Fibroblast of the aortic adventitia (primary cell): ENCODE data around the gene BCAS1. TPM values are rescaled to one million over a fixed set of nuclear protein-coding genes. Genes with fewer than 3 reads are reported as not detected.
A peak's percentile ranks its signal among the peaks of the same experiment; 100 is the strongest.

Experiments
- DNase-seq: peaks from one replicate; pipeline ENCODE4 v3.0.0-alpha.2; 2010; ENCODE audit warnings: low read depth
- H3K4me3 ChIP-seq: 2 replicates; pipeline ENCODE4 v1.5.1; 2011; ENCODE audit warnings: low read depth, mild to moderate bottlenecking, control low read depth, low read length, moderate library complexity
- total RNA-seq: library from RNA; depleted of rRNA; stranded (reverse); fragments of >200 nt; gene quantifications from 2 replicates; pipeline ENCODE4 v1.2.3, GENCODE V29; 2012; ENCODE audit warnings: low replicate concordance
- TF ChIP-seq, protein P1 (sequence below): IDR thresholded peaks from 2 replicates; pipeline ENCODE4 v1.5.1; 2011; ENCODE audit warnings: mild to moderate bottlenecking, low read length, control low read depth, inconsistent platforms; ENCODE audit not compliant: insufficient read depth

The BCAS1 gene
- total RNA-seq, 1 donor, result 0.09 TPM

DNA sequence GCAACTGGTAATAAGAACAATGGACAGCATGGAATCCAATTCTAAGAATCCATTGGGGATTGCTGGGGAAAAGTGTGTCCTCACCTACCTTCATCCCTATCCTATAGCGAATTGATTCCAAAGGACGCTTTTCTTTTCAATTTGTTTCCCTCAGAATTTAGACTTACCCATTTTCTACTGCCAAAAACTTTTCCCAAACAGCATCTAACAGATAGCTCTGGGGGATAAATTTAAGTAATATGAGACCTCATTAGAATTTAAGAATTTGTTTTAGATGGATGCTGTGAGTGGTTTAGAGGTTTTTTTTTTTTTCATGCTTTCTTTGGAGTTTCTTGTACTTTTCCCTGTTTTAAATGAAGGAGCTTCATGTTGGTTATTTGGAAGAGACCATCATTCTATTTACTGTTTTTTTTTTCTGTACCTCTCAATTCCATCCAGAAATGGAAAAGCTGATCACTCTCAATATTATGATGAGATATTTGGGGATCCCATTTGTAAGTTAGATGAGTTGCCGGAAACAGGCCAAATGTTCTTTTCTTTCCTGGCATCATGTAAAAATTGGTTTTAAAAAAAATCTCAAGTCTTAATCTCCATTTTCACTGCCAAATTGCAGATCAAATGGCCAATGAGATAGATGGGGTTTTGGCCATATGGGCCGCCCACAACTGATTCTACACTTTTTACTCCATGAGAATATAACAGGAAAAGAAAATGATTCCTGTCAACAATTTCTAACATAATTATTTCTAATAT, 105.7 kb downstream of the BCAS1 start:
- no peak overlapping the region for H3K4me3 ChIP-seq
- no peak for DNase-seq
- TF ChIP-seq, protein P1, sequence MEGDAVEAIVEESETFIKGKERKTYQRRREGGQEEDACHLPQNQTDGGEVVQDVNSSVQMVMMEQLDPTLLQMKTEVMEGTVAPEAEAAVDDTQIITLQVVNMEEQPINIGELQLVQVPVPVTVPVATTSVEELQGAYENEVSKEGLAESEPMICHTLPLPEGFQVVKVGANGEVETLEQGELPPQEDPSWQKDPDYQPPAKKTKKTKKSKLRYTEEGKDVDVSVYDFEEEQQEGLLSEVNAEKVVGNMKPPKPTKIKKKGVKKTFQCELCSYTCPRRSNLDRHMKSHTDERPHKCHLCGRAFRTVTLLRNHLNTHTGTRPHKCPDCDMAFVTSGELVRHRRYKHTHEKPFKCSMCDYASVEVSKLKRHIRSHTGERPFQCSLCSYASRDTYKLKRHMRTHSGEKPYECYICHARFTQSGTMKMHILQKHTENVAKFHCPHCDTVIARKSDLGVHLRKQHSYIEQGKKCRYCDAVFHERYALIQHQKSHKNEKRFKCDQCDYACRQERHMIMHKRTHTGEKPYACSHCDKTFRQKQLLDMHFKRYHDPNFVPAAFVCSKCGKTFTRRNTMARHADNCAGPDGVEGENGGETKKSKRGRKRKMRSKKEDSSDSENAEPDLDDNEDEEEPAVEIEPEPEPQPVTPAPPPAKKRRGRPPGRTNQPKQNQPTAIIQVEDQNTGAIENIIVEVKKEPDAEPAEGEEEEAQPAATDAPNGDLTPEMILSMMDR, result no peak

DNA sequence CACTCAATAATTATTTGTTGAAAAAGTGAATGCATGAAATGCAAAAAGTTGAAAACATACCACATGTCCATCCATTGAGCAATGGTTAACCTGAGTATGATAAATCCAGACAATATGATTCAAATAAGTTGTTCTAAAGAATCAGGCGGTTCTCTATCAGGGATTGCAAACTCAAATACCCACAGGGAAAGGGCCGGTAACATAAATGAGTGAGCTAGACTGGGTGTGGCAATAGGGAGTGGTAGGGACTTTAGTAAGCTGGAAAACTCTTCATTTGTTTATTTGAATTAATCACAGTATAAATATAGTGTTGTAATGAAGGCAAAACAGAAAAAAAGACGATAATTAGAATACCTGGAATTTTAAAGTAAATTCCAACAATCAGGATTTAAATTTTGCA, 106.3 kb downstream of the BCAS1 start:
- TF ChIP-seq, protein P1, result no peak
- DNase-seq, result no peak
- no peak overlapping the region for H3K4me3 ChIP-seq

DNA sequence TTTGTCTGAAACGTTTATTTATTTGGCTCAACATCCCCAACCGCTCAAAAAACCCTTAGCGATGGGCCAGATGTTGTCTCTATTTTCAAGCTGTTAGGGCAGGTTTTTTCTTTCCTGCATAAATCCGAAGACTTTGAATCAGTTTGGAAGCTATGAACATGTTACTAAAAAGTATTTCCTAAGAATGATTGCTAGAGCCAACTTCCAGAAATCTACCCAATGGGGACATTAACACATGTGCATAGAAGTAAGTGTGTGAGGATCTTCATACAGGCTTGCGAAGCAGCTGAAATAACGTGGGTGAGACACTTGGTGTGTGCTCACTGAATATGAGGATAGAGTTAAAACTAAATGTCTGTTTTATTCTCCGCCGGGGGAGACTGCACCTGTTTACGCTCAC, 106.8 kb downstream of the BCAS1 start:
- no peak overlapping the region for H3K4me3 ChIP-seq
- DNase-seq, result no peak
- TF ChIP-seq, protein P1, result no peak

DNA sequence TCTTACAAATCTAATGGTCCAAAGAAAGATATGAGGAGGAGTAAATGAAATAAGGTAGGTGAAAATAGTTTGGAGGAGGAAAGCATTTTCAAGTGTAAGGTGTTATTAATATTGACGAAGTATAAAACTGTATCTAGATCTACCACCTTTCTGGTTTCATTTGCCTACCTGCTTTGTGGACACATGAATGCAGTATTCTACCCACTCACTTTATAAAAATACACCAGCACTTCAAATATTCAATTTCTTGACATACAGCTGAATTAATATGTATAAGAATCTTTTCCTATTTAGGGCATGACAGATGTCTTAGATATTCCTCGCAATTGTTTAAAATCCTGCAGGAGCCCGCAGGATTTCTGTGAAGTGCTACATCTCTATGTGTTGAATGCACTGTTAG, 108.0 kb downstream of the BCAS1 start:
- H3K4me3 ChIP-seq, result no peak overlapping the region
- TF ChIP-seq, protein P1, result no peak
- no peak for DNase-seq

DNA sequence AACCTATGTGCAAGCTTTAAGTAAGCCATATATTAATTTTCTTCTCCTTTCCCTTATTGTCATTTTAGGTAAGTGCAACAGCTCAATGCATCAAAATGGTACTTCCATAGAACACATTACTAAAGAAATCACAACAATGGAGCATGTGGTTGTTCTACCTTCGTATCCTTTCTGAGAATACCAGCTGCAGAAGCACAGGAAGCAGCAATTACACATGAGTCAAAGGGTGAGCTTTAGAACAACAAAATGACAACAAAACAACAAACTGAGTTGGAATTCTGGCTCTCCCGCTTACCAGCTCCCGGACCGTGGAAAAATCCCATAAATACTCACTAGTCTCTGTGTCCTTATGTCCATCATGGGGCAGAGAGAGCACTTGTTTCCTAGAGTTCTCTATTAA, 108.9 kb downstream of the BCAS1 start:
- TF ChIP-seq, protein P1, result no peak
- no peak for DNase-seq
- H3K4me3 ChIP-seq, result no peak overlapping the region

DNA sequence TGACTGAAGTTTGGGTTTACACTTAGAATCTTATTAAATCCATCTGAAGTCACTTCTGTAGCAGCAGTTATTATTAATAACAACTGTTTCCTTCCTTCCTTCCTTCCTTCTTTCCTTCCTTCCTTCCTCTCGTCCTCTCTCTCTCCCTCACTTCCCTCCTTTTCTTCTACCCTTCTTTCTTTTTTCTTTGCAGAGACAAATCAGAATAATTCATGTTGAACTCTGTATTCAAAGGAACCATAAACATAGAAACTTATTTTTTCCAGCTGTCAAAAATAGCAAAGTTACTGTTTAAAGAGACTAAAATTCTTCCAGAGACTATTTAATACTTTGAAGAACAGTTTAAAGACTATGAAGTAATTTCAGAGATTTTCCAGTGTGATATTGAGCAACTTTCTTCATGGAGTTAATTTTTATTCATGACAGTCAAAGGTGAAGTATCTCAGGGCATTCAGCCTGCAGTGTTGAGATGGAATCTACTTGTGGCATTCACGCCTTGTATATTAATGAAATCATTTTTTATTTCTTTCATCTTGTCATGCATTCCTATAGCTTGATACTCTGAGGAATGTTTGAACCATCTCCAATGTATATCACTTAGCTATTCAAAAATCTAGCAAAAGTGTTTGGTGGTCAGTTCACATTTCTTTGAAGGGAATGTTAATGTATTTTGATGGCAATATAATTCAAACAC, 109.7 kb downstream of the BCAS1 start:
- TF ChIP-seq, protein P1, result no peak
- no peak overlapping the region for H3K4me3 ChIP-seq
- peak; percentile 36 for DNase-seq
